AG08395 (cell line): ENCODE measurements around the gene GABRG3.

ENCODE experiments used
- DNase-seq: peaks from one replicate; pipeline ENCODE4 v3.0.0; 2012; ENCODE audit warnings: mixed read lengths, low spot score

GABRG3 gene

GRCh38 chr15:27579738-27580137 is 608.8 kb downstream of the GABRG3 start:
- DNase-seq: no peak

- DNase-seq: peak; percentile 59
These were observed 611.9 kb downstream of the GABRG3 start for GRCh38 chr15:27582726-27583410.

DNA sequence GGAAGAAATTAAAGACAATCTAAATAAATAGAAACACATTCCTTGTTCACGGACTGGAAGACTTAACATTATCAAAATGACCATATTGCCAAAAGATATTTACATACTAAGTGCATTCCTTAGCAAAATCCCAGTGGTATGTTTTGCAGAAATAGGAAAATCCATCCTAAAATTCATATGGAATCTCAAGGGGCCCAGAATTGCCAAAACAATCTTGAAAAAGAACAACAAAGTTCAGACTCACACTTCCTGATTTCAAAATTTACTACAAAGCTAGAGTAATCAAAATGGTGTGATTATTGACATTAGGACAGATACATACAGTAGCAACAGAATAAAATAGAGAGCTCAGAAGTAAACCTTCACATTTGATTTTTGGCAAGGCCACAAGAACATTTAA is 612.7 kb downstream of the GABRG3 start:
- no peak for DNase-seq

- DNase-seq: no peak
These were observed 614.2 kb downstream of the GABRG3 start for GRCh38 chr15:27585041-27585640.

- no peak for DNase-seq
These were observed 616.8 kb downstream of the GABRG3 start for GRCh38 chr15:27587810-27588209.

DNA sequence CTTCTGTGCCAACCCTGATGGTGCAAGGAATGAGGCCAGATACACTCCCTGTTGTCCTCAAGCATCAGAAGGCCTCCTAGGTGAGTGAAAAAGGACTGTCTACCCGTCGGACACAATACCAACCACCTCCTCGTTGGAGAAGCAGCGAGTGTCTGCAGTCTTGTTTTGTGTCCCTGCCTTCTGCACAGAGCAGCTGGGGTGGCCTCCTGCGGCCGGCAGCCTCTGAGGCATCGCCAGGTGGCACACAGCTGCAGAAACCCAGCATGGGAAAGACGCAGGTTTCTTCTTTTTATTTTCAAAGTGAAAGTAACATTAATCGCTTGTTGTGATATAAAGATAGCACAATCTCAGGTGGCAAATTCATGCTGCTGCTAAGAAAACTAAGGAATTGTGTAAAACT is 618.3 kb downstream of the GABRG3 start:
- no peak for DNase-seq

- no peak for DNase-seq
These were observed 618.8 kb downstream of the GABRG3 start for GRCh38 chr15:27589782-27590181.
